ENCODE data around the gene SECISBP2.
"Not testable (repeated sequence)": the region's sequence is repeated elsewhere in the genome, so short reads cannot be mapped to it uniquely, and the experiment has no call there.

Gene SECISBP2

GRCh38 chr9:89365532-89365912 is 47.2 kb downstream of the SECISBP2 start:
- no peak for DNase-seq

DNA sequence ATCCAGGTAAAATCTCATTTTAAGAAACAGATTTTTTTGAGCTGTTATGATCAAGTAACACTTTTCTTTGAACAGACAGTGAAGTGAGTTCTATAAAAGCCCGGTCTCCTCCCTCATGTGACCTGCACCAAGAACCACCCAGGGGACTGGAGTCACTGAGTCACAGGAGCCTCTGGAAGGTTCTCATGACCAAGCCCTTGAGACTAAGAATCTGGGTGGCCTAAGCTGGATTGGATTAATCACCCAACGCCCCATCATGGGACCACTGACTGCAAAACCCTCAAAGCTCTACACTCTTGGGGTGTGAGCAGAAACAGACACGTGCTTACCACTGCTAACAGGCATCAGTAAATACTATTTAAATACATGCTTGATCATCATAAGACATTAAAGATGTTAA is 48.4 kb downstream of the SECISBP2 start:
- DNase-seq = no peak

DNA sequence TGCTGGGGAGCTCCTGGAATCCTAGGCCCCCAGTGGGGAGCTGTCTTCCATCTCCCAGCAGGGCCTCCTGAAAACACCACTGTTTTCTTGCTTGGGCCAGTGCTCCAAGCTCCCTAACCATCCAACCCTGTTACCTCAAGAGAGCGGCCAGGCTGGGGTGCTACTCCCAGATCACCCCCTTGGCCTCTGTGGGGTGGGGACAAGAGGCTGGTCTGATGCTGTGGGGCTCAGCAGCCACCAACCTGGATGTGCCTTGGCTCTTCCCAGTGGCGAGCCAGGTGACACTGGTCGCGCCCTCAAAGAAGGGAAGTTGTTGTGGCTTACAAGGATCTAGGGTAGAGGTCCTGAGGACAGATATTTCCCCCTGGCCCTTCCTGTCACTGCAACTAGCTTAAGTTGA is 49.0 kb downstream of the SECISBP2 start:
- no peak for DNase-seq

DNA sequence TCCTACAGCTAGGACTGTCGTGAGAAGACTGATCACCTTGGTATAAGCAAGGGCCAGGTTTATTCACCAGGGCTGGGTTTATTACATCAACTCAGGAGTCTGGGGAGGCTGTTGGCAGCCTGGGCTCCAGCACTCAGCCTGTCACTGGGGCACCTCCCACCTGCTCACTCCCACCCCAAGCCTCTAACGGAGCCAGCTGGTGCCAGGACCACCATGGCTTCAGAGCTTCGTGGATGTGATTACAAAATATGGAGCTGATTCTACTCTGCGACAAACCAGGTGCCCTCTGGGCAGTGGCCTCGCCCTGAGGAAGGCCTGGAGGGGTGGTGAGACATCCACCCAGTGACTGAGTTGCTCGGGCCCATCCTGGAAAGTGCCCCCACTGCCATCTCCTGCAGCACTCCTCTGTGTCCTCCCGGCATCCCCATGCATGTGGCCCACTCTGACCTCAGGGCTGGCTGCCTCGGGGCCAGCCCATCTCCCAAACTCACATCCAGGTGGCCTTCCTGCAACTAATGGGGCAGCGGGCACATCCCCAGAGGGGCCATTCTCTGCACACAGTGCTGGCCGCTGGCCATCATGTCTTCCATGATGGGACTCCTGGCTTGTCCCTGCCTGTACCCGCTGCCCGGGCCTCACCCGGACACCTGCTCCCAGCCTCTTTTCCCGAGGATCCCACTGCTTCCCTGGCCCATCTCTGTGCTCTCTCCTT is 49.6 kb downstream of the SECISBP2 start:
- DNase-seq = no peak

DNA sequence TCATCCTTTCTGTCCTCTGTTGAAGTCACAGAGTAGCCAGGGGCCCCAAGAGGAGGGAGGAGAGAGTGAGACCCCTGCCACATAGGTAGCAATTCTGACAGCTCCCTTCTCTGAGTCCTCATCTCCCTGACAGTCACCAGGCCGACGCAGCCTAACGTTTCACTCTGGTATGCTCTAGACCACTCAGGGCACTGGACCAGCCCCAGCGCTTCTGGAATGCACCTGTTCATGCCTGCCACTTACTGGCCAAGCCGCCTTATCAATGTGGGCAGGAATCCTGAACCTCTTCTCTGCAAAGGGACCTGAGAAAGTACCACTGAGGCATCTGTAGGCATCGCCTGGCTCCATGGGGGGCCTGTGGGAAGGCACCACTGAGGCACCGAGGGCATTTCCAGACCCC is 50.2 kb downstream of the SECISBP2 start:
- no peak for DNase-seq

- no peak for DNase-seq
These were observed 50.7 kb downstream of the SECISBP2 start for GRCh38 chr9:89368978-89369377.

- DNase-seq = no peak
These were observed 52.3 kb downstream of the SECISBP2 start for GRCh38 chr9:89370593-89370992.

DNA sequence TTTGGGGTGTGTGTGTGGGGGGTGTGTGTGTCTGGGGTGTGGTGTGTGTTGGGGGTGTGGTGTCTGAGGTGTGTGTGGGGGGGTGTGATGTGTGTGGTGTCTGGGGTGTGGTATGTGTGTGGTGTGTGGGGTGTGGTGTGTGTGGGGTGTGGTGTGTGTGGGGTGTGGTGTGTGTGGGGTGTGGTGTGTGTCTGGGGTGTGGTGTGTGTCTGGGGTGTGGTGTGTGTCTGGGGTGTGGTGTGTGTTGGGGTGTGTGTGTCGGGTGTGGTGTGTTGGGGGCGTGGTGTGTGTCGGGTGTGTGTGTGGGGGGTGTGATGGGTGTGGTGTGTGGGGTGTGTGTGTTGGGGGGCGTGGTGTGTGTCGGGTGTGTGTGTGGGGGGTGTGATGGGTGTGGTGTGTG is 53.5 kb downstream of the SECISBP2 start:
- DNase-seq = not testable (repeated sequence)

- DNase-seq = no peak
These were observed 54.0 kb downstream of the SECISBP2 start for GRCh38 chr9:89372230-89372816.

DNA sequence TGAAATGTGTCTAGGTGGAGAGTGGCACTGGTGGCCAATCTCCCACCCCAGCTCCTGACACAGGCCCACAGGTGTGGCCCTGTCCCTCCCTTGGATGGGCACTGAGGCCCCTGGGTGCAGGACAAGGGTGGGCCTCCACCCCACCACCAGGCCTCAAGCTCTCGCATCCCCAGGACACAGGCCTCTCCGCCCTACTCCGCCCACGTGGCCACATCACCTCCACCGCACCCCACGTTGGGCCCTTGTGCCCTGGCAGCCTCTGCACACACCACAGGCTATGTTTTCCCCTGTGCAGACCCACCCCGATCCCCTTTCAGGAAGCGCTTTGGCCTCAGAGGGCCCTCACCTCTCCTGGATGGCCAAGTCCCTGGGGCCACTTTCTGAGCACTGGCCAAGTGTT is 54.7 kb downstream of the SECISBP2 start:
- DNase-seq = no peak

DNA sequence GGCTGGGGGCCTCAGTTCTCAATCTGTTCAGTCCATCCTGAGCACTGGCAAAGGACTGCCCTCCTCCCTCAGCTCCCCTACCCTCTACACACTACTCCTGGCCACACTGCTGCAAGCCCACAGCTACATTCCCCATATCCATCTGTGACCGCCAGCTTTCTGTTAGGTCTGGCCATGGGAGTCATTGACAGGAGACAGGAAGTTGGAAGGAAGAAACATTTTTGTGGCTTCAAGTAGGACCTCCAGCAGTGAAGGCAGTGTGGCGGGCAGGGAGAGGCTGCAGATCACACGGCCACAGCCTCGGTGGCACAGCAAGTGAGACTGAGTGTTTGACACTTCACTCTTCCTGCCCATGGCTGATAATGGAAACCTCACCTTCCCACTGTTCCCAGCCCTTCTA is 55.9 kb downstream of the SECISBP2 start:
- DNase-seq = no peak

- DNase-seq = no peak
These were observed 57.0 kb downstream of the SECISBP2 start for GRCh38 chr9:89375191-89375760.

GRCh38 chr9:89376286-89376685 is 58.0 kb downstream of the SECISBP2 start:
- DNase-seq = no peak

DNA sequence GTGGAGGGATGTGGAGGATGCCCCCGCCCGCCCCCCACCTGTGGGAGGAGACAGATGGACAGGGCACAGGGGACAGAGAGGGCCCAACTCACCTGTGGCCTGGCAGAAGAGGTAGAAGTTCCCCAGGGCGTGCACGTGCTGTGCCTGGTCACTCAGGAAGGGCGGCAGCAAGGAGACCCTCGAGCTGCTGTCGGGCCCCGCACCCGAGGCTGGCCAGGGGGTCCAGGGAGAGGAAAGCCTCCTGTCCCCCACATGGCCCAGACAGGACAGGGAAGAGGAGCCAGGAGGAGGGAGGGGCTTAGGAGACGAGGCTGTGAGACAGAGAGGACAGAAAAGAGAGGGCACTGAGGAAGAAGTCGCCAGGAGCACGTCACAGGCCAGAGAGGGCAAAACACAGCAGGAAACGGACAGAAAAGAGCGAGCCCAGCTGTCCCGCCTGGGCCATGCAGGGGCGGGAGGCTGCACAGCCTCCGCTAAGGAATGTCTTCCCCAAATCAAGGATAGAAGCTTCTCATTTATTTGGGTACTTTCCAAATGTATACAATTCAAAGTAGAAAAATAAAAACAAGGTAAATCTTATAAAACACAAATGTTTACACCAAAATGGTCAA is 58.5 kb downstream of the SECISBP2 start:
- no peak for DNase-seq

DNA sequence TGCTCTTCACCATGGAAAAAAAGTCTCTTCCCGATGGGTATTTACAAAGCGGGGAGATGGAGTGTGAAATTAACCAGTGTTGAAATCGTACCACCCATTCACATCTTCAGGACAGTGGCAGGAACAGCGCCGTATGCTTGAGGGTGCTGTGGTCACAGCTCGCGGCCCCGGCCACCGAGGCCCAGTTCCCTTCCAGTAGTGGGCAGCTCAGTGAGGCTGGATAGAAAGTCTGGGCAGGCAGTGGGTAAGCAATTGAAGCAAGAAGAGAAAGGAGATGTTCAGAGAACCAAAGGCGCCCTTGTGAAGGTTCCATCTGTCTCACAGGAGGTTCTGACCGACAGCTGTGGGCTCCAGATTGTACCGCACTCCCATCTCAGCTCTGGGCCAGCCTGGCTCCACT is 59.1 kb downstream of the SECISBP2 start:
- DNase-seq = no peak

- DNase-seq = no peak
These were observed 60.2 kb downstream of the SECISBP2 start for GRCh38 chr9:89378541-89378940.

- DNase-seq = no peak
These were observed 60.7 kb downstream of the SECISBP2 start for GRCh38 chr9:89379031-89379430.

- DNase-seq = no peak
These were observed 61.3 kb downstream of the SECISBP2 start for GRCh38 chr9:89379508-89380115.

GRCh38 chr9:89380437-89381307 is 62.4 kb downstream of the SECISBP2 start:
- DNase-seq = no peak

DNA sequence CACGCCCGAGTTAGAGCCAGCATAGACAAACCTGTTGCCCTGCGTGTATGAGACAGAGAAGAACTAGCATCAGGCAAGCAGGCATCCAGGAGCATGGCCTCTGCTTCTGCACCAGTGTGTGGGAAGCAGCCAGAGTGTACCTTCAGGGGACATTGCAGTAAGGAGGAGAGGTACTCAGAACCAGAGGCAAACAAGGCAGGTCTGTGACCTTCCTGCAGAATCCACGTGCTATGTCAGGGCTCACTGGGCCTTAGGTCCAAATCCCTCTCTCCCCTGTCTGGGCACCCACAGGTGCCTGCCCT is 63.0 kb downstream of the SECISBP2 start:
- DNase-seq = no peak

GRCh38 chr9:89382026-89382986 is 64.0 kb downstream of the SECISBP2 start:
- no peak for DNase-seq
